Liver (tissue), 9 donors: ENCODE measurements around the gene AKAP13. TPM values are rescaled to one million over a fixed set of nuclear protein-coding genes. Genes with fewer than 3 reads are reported as not detected.
"Not testable (repeated sequence)": the region's sequence is repeated elsewhere in the genome, so short reads cannot be mapped to it uniquely, and the experiment has no call there.

ENCODE experiments used
- DNase-seq: peaks from one replicate; pipeline ENCODE4 v3.0.0-alpha.2; 2017; ENCODE audit warnings: low spot score
- H3K27ac ChIP-seq, 2 donors: one replicate each; pipeline ENCODE4 v1.7.0; 2013; ENCODE audit warnings: inconsistent platforms in 2 of 2, low read length in 2 of 2, control low read depth in 1 of 2, low read depth in 1 of 2, mild to moderate bottlenecking in 1 of 2
- H3K27me3 ChIP-seq, 4 donors: one replicate each; pipeline versions ENCODE4 v1.6.1 to v1.7.0; 2013; ENCODE audit warnings: low read length in 3 of 4, inconsistent platforms in 1 of 4, mild to moderate bottlenecking in 1 of 4, moderate library complexity in 1 of 4; ENCODE audit not compliant: control insufficient read depth in 4 of 4, insufficient read depth in 4 of 4
- H3K36me3 ChIP-seq, 4 donors: one replicate each; pipeline versions ENCODE4 v1.6.1 to v1.7.0; 2013; ENCODE audit warnings: low read length in 3 of 4, mild to moderate bottlenecking in 3 of 4, low read depth in 1 of 4, moderate library complexity in 1 of 4; ENCODE audit not compliant: control insufficient read depth in 4 of 4, insufficient read depth in 3 of 4
- H3K4me1 ChIP-seq, 4 donors: one replicate each; pipeline versions ENCODE4 v1.6.1 to v1.7.0; 2013; ENCODE audit warnings: low read length in 3 of 4, mild to moderate bottlenecking in 3 of 4, moderate library complexity in 1 of 4; ENCODE audit not compliant: control insufficient read depth in 4 of 4, insufficient read depth in 4 of 4
- H3K4me3 ChIP-seq, 3 donors: one replicate each; pipeline versions ENCODE4 v1.6.1 to v1.7.0; 2013; ENCODE audit warnings: low read length in 3 of 3, control low read depth in 1 of 3, low read depth in 1 of 3, mild to moderate bottlenecking in 1 of 3
- H3K9ac ChIP-seq, 2 donors: one replicate each; pipeline ENCODE4 v1.7.0; 2013; ENCODE audit warnings: low read length in 2 of 2, mild to moderate bottlenecking in 2 of 2, moderate library complexity in 2 of 2, control low read depth in 1 of 2, low read depth in 1 of 2
- H3K9me3 ChIP-seq, 4 donors: one replicate each; pipeline versions ENCODE4 v1.6.1 to v1.7.0; 2013; ENCODE audit warnings: low read length in 3 of 4; ENCODE audit not compliant: control insufficient read depth in 4 of 4
- GABPA ChIP-seq, 2 donors: IDR thresholded peaks in 1 of 2; conservative IDR thresholded peaks in 1 of 2; 2 replicates each; pipeline ENCODE4 v1.6.1; 2016; ENCODE audit warnings: antibody characterized with exemption in 2 of 2, mild to moderate bottlenecking in 1 of 2, moderate library complexity in 1 of 2
- HNF4A ChIP-seq, 2 donors: conservative IDR thresholded peaks; 2 replicates each; pipeline ENCODE4 v1.6.1; 2016; ENCODE audit warnings: antibody characterized with exemption in 2 of 2, mild to moderate bottlenecking in 2 of 2
- NR2F2 ChIP-seq: IDR thresholded peaks from 2 replicates; pipeline ENCODE4 v1.6.1; 2016; ENCODE audit warnings: antibody characterized with exemption
- RAD21 ChIP-seq, 2 donors: IDR thresholded peaks; 2 replicates each; pipeline ENCODE4 v1.6.1; 2016; ENCODE audit warnings: antibody characterized with exemption in 2 of 2, mild to moderate bottlenecking in 2 of 2
- TAF1 ChIP-seq: conservative IDR thresholded peaks from 2 replicates; pipeline ENCODE4 v1.6.1; 2016; ENCODE audit warnings: antibody characterized with exemption, mild to moderate bottlenecking
- whole genome bisulfite sequencing: extraction: QIAGEN DNeasy Blood & Tissue Kit; methylation state at CpG from one replicate; pipeline ENCODE4 v1.1.7; 2013; 5-methylcytosine and 5-hydroxymethylcytosine counted together
- polyA plus RNA-seq, 2 donors: library from polyadenylated mRNA; stranded (reverse) in 1 of 2; unstranded in 1 of 2; fragments of 200-250 nt in 1 of 2; fragments of >200 nt in 1 of 2; fragmentation: Nextera tagmentation in 1 of 2; extraction: Ambion mirVana in 1 of 2; gene quantifications; one replicate each; pipeline versions ENCODE4 v1.2.1 to v1.2.3, GENCODE V29; 2013 to 2015
- total RNA-seq, 2 donors: library from RNA; depleted of rRNA; stranded (reverse); fragments of >200 nt; gene quantifications; one replicate each; pipeline ENCODE4 v1.2.3, GENCODE V29; 2014
- TF ChIP-seq, protein P1 (sequence below): IDR thresholded peaks from 2 replicates; pipeline ENCODE4 v1.6.1; 2016; ENCODE audit warnings: antibody characterized with exemption
- TF ChIP-seq, protein P2 (sequence below): IDR thresholded peaks from 2 replicates; pipeline ENCODE4 v1.6.1; 2016; ENCODE audit warnings: antibody characterized with exemption
- TF ChIP-seq, protein P3 (sequence below): IDR thresholded peaks from 2 replicates; pipeline ENCODE4 v1.6.1; 2016; ENCODE audit warnings: antibody characterized with exemption
- donor health status: healthy.
- donor health status: healthy.
- donor health status: healthy.
- donor health status: healthy.
- donor health status: healthy.

AKAP13 gene
- total and polyA plus RNA-seq, 4 donors, result 18.6 to 92.3 (median 37.4) TPM

DNA sequence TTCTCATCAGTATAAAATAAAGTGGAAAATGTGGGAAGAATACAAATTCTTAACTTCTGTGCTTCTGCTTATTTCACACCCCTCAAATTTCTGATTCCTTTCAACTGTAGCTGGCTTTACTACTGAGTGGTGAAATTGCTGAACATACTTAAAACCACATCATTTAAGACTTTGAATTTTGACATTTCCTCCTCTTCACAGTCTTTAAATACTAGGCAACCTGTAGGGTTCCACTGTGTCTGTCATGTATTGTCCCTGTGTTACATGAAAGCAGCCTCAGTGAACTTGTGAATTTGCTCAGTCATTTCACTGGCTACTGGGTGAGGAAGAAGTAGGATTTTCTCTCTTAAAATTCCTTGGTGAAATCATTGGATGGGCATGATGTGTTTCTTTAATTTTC, 101.1 kb downstream of the AKAP13 start:
- H3K4me1 ChIP-seq, result peaks cover 0 to 21% (median 6%) of the 10 kb centered on the region in 4 donors
- H3K36me3 ChIP-seq, H3K27ac ChIP-seq, H3K9me3 ChIP-seq, H3K9ac ChIP-seq, DNase-seq, H3K4me3 ChIP-seq, H3K27me3 ChIP-seq: not testable (repeated sequence)

DNA sequence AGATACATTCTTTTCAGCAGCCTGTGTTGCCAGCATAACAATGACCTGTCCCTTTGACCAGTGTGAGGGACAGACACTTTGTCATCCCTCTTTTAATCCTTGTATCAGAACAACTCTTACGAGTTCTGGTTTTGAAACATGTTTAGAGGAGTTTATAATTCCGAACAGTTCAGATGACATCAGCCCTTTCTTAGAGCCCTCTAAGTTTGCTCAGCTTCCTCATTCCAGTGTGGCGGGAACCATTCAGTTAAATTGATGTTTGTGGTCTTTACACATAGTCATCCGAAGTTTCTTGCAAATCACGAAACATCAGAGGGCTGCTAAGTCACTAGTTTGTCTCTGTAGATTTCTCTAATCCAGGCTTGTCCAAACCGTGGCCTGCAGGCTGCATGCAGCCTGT, 102.5 kb downstream of the AKAP13 start:
- 48% methylated on average over 6 of the region's 6 CpGs for WGBS
- no peak overlapping the region for H3K27ac ChIP-seq
- H3K4me1 ChIP-seq, result peaks cover 0 to 21% (median 6%) of the 10 kb centered on the region in 4 donors

DNA sequence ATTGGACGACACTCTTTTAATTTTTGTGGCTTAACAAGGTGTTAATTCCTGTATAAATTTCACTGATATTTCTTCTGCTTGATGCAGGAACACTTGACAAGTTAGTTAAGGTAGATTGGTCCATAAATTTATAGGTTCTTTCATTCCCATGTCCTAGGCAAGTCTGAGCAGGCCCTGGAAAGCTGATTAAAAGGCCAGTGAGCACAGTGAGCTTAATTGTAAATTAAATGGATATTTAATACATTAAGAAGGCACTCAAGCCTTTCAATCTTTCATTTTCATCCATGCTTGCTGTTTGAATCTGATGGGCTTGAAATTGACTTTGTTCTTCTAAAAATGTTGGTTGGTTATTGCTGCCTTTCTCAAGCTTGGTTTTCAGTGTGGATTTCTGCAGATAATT, 103.6 kb downstream of the AKAP13 start:
- H3K9ac ChIP-seq, H3K4me3 ChIP-seq, H3K9me3 ChIP-seq, H3K27ac ChIP-seq, H3K36me3 ChIP-seq, H3K27me3 ChIP-seq, DNase-seq: not testable (repeated sequence)
- H3K4me1 ChIP-seq, result peaks cover 0 to 19% (median 5%) of the 10 kb centered on the region in 4 donors
- 94% methylated on average over 1 of the region's 1 CpG for WGBS

More for the DNA sequence above, 102.5 kb downstream of the AKAP13 start:
- H3K36me3 ChIP-seq, result peaks cover 0 to 2% (median 0%) of the 10 kb centered on the region in 4 donors
- no peaks in the 10 kb centered on the region for H3K9me3 ChIP-seq
- H3K27me3 ChIP-seq, result no peaks in the 10 kb centered on the region
- DNase-seq, result no peak
- no peak overlapping the region for H3K9ac ChIP-seq
- no peak overlapping the region for H3K4me3 ChIP-seq
- TF ChIP-seq RAD21 (IDR thresholded peaks at IDR 0.05) (no peak), GABPA (IDR thresholded peaks at IDR 0.05 in 1 of 2, conservative IDR thresholded peaks at IDR 0.05 in 1 of 2) (no peak), HNF4A (conservative IDR thresholded peaks at IDR 0.05) (peak in 1 of 2 donors; percentile 3), NR2F2 (no peak), TAF1 (no peak)
- TF ChIP-seq, protein P1, sequence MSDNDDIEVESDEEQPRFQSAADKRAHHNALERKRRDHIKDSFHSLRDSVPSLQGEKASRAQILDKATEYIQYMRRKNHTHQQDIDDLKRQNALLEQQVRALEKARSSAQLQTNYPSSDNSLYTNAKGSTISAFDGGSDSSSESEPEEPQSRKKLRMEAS, result no peak
- TF ChIP-seq, protein P2, sequence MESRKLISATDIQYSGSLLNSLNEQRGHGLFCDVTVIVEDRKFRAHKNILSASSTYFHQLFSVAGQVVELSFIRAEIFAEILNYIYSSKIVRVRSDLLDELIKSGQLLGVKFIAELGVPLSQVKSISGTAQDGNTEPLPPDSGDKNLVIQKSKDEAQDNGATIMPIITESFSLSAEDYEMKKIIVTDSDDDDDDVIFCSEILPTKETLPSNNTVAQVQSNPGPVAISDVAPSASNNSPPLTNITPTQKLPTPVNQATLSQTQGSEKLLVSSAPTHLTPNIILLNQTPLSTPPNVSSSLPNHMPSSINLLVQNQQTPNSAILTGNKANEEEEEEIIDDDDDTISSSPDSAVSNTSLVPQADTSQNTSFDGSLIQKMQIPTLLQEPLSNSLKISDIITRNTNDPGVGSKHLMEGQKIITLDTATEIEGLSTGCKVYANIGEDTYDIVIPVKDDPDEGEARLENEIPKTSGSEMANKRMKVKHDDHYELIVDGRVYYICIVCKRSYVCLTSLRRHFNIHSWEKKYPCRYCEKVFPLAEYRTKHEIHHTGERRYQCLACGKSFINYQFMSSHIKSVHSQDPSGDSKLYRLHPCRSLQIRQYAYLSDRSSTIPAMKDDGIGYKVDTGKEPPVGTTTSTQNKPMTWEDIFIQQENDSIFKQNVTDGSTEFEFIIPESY, result no peak
- TF ChIP-seq, protein P3, sequence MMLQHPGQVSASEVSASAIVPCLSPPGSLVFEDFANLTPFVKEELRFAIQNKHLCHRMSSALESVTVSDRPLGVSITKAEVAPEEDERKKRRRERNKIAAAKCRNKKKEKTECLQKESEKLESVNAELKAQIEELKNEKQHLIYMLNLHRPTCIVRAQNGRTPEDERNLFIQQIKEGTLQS, result no peak

DNA sequence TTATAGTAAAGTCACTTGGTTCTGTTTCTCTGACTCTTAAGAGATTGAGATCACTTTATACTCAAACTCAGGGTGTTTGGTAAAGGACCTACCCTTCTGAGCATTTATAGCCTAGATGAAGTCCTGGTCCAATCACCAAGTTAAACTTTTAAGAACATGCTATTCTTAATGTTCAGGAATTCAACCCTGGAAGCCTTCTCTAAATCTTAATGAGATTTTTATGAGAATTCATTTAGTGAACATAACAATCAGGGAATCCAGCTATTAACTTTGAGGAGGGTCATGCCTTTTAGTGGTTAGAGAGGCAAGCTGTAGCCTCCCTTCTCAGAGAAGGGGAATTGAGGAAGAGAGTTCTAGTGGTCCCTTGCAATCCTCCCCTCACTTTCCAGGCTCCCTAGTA, 104.5 kb downstream of the AKAP13 start:
- not testable (repeated sequence) for H3K9ac ChIP-seq, H3K27me3 ChIP-seq, H3K9me3 ChIP-seq, DNase-seq, H3K4me3 ChIP-seq, H3K36me3 ChIP-seq, H3K27ac ChIP-seq
- peaks cover 0 to 14% (median 5%) of the 10 kb centered on the region in 4 donors for H3K4me1 ChIP-seq
